CD4-positive, alpha-beta T cell treated with Interferon gamma for 1 hour (primary cell): Measurements from ENCODE around the gene HBS1L.

Experiments used
- DNase-seq: peaks from one replicate; pipeline ENCODE4 v3.0.0-alpha.2; 2020

HBS1L gene

GRCh38 chr6:135030532-135031178 is 24.0 kb downstream of the HBS1L start:
- DNase-seq, result no peak

GRCh38 chr6:135030056-135030473 is 24.6 kb downstream of the HBS1L start:
- DNase-seq, result no peak

- no peak for DNase-seq
Observed at GRCh38 chr6:135025775-135026174, 28.8 kb downstream of the HBS1L start.

GRCh38 chr6:135025175-135025574 is 29.4 kb downstream of the HBS1L start:
- DNase-seq, result no peak

GRCh38 chr6:135022050-135022697 is 32.4 kb downstream of the HBS1L start:
- no peak for DNase-seq

GRCh38 chr6:135021310-135022049 is 33.1 kb downstream of the HBS1L start:
- DNase-seq, result no peak

- no peak for DNase-seq
Observed at GRCh38 chr6:135018941-135019340, 35.7 kb downstream of the HBS1L start.

GRCh38 chr6:135018052-135018451 is 36.6 kb downstream of the HBS1L start:
- DNase-seq, result no peak

- no peak for DNase-seq
Observed at GRCh38 chr6:135014353-135014832, 40.2 kb downstream of the HBS1L start.

GRCh38 chr6:135013211-135013610 is 41.4 kb downstream of the HBS1L start:
- DNase-seq, result no peak

- DNase-seq, result no peak
Observed at GRCh38 chr6:135012764-135013163, 41.9 kb downstream of the HBS1L start.

GRCh38 chr6:135012349-135012748 is 42.3 kb downstream of the HBS1L start:
- DNase-seq, result no peak

GRCh38 chr6:135008941-135009290 is 45.7 kb downstream of the HBS1L start:
- no peak for DNase-seq

- no peak for DNase-seq
Observed at GRCh38 chr6:135008072-135008940, 46.3 kb downstream of the HBS1L start.

- DNase-seq, result no peak
Observed at GRCh38 chr6:135006386-135006914, 48.2 kb downstream of the HBS1L start.

GRCh38 chr6:135004399-135004798 is 50.2 kb downstream of the HBS1L start:
- DNase-seq, result no peak

- DNase-seq, result no peak
Observed at GRCh38 chr6:135002974-135003703, 51.5 kb downstream of the HBS1L start.

- no peak for DNase-seq
Observed at GRCh38 chr6:135002229-135002844, 52.3 kb downstream of the HBS1L start.

- no peak for DNase-seq
Observed at GRCh38 chr6:134999107-134999506, 55.5 kb downstream of the HBS1L start.

- no peak for DNase-seq
Observed at GRCh38 chr6:134997133-134997995, 57.3 kb downstream of the HBS1L start.

GRCh38 chr6:134995536-134995935 is 59.1 kb downstream of the HBS1L start:
- DNase-seq, result no peak
